Measurements from ENCODE around the gene PMIS2.
A peak's percentile ranks its signal among the peaks of the same experiment; 100 is the strongest.
"Not testable (repeated sequence)": the region's sequence is repeated elsewhere in the genome, so short reads cannot be mapped to it uniquely, and the experiment has no call there.

Gene PMIS2

DNA sequence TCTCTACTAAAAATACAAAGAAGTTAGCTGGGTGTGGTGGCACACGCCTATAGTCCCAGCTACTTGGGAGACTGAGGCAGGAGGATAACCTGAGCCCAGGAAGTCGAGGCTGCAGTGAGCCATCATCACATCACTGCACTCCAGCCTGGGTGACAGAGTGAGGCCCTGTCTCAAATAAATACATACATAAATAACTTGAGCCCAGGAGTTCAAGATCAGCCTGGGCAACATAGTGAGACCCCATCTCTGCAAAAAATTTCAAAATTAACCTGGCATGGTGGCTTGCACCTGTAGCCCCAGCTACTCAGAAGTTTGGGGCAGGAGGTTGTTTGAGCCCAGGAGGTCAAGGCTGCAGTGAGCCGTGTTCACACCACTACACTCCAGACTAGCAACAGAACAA, 9.1 kb downstream of the PMIS2 start:
- H3K4me1 Mint-ChIP-seq (ENCODE audit: low read depth); H3K4me3 Mint-ChIP-seq; H3K27me3 Mint-ChIP-seq; H3K27ac Mint-ChIP-seq; DNase-seq; H3K9me3 Mint-ChIP-seq; H3K36me3 Mint-ChIP-seq (ENCODE audit: low read depth): not testable (repeated sequence)

DNA sequence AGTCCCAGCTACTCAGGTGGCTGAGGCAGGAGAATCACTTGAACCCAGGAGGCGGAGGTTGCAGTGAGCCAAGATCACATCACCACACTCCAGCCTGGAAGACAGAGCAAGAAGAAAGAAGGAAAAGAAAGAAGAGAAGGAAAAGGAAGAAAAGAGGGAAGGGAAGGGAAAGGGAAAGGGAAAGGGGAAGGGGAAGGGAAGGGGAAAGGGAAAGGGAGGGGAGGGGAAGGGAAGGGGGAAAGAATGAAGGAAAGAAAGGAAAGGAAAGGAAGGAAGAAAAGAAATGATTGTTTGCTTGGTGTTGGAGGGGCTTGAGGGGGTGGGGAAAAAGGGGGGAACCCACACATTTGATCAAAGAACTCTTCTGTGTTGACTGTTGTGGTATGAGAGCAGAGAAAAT, 10.0 kb downstream of the PMIS2 start:
- Mint-ChIP-seq H3K27ac (no peak overlapping the region), H3K4me3 (no peak overlapping the region), H3K36me3 (ENCODE audit: low read depth) (no peaks in the 10 kb centered on the region), H3K4me1 (ENCODE audit: low read depth) (peaks cover 3% of the 10 kb centered on the region), H3K9me3 (no peaks in the 10 kb centered on the region), H3K27me3 (peaks cover 5% of the 10 kb centered on the region)
- DNase-seq = no peak

DNA sequence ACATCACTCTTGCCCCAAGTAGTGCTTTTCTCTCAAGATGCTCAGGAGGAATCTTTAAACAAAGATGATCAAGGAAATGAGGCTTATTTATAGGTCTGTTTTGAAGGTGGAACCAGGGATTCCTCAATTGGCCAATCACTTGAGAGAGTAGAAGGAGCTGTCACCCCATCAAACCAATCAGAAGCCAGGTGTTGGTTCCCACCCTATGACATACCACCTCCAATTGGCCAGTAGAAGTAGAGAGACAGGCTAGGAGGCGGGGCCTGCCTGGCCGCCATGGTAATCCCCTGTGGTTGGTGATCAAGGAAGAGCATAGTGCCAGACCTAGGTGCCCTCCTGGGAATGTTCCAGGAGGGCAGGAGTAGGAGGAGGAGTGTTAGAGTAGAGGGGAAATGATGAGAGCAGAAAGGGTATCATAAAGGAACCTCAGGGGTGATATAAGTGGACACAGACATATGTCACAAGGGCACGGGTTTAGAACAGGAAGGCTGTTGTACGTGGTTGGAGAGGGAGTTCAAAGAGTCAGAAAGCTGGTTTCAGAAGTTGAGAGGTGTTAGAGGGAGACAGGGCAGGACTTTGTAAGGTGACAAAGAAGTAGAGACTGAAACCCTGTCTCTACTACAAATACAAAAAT, 10.5 kb downstream of the PMIS2 start:
- Mint-ChIP-seq H3K4me3 (no peak overlapping the region), H3K4me1 (ENCODE audit: low read depth) (peaks cover 3% of the 10 kb centered on the region), H3K27ac (no peak overlapping the region), H3K9me3 (no peaks in the 10 kb centered on the region), H3K36me3 (ENCODE audit: low read depth) (no peaks in the 10 kb centered on the region), H3K27me3 (peaks cover 5% of the 10 kb centered on the region)
- no peak for DNase-seq

DNA sequence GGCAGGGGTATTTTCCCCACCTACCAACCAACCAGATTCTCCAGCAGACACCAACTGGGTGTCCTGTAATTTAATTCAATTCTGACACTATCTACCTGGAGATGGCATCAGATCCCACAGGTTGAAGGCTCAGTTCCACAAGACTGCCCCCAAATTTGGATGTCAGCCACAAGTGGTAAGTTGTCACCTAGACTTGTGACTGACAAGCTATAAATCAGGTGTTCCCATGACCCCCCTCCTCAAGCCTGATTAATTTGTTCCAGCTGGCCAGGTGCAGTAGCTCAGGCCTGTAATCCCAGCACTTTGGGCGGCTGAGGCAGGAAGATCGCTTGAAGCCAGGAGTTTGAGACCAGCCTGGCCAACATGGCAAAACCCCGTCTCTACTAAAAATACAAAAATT, 16.0 kb downstream of the PMIS2 start:
- H3K4me1 Mint-ChIP-seq (ENCODE audit: low read depth) = no peaks in the 10 kb centered on the region
- no peak overlapping the region for H3K27ac Mint-ChIP-seq
- H3K9me3 Mint-ChIP-seq = no peaks in the 10 kb centered on the region
- DNase-seq = no peak
- H3K27me3 Mint-ChIP-seq = no peaks in the 10 kb centered on the region
- H3K4me3 Mint-ChIP-seq = no peak overlapping the region
- no peaks in the 10 kb centered on the region for H3K36me3 Mint-ChIP-seq (ENCODE audit: low read depth)

DNA sequence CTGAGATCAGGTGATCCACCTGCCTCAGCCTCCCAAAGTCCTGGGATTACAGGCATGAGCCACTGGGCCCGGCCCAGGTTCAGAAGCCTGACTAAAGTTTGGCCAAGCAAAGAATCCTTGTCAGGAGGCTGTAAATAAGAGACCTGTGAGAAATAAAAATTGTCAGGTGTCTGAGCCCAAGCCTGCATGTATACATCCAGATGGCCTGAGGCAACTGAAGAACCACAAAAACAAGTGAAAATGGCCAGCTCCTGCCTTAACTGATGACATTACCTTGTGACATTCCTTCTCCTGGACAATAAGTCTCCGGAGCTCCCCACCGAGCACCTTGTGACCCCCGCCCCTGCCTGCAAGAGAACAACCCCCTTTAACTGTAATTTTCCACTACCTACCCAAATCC, 18.5 kb downstream of the PMIS2 start:
- H3K27ac Mint-ChIP-seq; H3K36me3 Mint-ChIP-seq (ENCODE audit: low read depth); H3K4me1 Mint-ChIP-seq (ENCODE audit: low read depth); H3K4me3 Mint-ChIP-seq; H3K27me3 Mint-ChIP-seq; DNase-seq: not testable (repeated sequence)
- peaks cover 13% of the 10 kb centered on the region for H3K9me3 Mint-ChIP-seq

DNA sequence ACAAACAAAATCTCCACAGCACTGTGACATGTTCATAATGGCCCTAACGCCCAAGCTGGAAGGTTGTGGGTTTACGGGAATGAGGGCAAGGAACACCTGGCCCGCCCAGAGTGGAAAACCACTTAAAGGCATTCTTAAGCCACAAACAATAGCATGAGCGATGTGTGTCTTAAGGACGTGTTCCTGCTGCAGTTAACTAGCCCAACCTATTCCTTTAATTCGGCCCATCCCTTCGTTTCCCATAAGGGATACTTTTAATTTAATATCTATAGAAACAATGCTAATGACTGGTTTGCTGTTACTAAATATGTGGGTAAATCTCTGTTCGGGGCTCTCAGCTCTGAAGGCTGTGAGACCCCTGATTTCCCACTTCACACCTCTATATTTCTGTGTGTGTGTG, 21.2 kb downstream of the PMIS2 start:
- Mint-ChIP-seq H3K9me3 (peaks cover 13% of the 10 kb centered on the region), H3K4me1 (ENCODE audit: low read depth) (peaks cover 18% of the 10 kb centered on the region)
- H3K27ac Mint-ChIP-seq; H3K27me3 Mint-ChIP-seq; H3K36me3 Mint-ChIP-seq (ENCODE audit: low read depth); DNase-seq; H3K4me3 Mint-ChIP-seq: not testable (repeated sequence)

DNA sequence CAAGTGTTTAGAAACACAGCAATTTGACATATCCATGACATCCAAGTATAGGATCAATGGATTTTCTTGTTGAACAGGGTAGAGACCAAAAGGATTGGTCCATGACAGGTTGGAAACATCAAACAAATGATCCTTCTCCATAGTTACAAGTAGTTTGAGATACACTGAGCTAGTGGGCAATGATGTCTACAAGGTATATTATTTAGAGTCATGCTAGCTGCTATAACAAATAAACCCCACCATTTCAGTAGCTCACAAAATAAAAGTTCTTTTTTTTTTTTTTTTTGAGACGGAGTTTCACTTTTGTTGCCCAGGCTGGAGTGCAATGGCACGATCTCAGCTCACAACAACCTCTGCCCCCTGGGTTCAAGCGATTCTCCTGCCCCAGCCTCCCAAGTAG, 21.7 kb downstream of the PMIS2 start:
- H3K36me3 Mint-ChIP-seq (ENCODE audit: low read depth) = no peaks in the 10 kb centered on the region
- no peak overlapping the region for H3K27ac Mint-ChIP-seq
- no peak for DNase-seq
- no peaks in the 10 kb centered on the region for H3K27me3 Mint-ChIP-seq
- H3K4me3 Mint-ChIP-seq = no peak overlapping the region
- peaks cover 22% of the 10 kb centered on the region for H3K4me1 Mint-ChIP-seq (ENCODE audit: low read depth)
- peaks cover 13% of the 10 kb centered on the region for H3K9me3 Mint-ChIP-seq

DNA sequence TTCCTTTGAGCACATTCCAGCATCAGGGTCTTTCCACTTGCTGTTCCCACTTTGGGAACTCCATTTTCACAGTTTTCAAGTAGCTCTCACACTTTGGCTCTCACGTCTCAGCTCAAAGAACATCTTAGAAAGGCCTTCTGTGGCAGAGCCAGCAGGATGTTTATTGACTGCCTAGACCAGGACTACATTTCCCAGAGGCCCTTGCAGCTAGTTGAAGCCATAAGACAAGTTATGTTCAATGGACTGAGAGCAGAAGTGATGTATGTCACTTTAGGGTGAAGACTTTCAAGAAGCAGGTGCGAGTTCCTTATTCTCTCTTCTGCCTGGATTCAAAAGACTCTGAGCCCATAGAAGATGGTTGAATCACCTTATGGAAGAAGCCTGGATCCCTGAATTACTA, 22.3 kb downstream of the PMIS2 start:
- no peak overlapping the region for H3K4me3 Mint-ChIP-seq
- peaks cover 13% of the 10 kb centered on the region for H3K9me3 Mint-ChIP-seq
- peaks cover 2% of the 10 kb centered on the region for H3K36me3 Mint-ChIP-seq (ENCODE audit: low read depth)
- no peak for DNase-seq
- H3K4me1 Mint-ChIP-seq (ENCODE audit: low read depth) = peaks cover 23% of the 10 kb centered on the region
- H3K27ac Mint-ChIP-seq = no peak overlapping the region
- H3K27me3 Mint-ChIP-seq = no peaks in the 10 kb centered on the region

DNA sequence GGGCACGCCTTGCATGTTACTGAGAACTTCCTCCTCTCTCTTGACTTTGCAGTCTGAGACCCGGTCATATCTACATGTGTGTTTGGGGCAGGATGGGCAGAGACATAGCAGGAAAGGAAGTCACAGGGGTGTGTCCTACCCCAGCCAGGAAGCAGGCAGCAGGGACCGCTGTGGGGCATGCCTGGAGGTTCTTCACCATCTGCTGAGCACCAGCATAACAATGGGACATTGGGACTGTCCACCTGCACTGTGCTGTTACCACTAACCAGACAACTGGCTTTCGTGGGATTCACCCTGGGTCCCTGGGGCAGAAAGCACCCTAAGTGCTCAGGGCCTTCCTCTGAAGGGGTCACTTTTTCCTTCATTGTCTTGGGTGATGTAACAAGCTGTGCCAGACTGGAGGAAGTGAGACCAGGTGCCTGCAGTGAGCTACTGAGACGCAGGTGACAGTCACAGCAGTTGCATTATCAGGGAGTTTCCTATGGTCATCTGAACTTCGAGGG, 23.9 kb downstream of the PMIS2 start:
- H3K27me3 Mint-ChIP-seq = no peaks in the 10 kb centered on the region
- peaks cover 8% of the 10 kb centered on the region for H3K36me3 Mint-ChIP-seq (ENCODE audit: low read depth)
- peak; percentile 53 for DNase-seq
- H3K4me1 Mint-ChIP-seq (ENCODE audit: low read depth) = peaks cover 31% of the 10 kb centered on the region
- peaks cover 13% of the 10 kb centered on the region for H3K9me3 Mint-ChIP-seq
- H3K27ac Mint-ChIP-seq = peak overlapping the region; percentile 76
- H3K4me3 Mint-ChIP-seq = no peak overlapping the region

DNA sequence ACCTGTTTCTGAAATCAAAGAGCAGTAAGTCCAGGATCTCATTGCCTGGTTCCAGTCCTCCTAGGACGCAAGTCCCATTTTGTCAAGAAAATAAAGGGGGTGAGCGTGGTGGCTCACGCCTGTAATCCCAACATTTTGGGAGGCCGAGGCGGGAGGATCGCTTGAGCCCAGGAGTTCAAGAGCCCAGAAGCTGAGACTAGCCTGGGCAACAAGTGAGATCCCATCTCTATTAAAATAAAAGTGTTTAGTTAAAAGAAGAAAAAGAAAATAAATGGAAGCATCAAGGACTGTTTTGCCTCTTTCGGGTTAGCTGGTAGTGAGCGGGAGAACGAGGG, 26.2 kb downstream of the PMIS2 start:
- Mint-ChIP-seq H3K36me3 (ENCODE audit: low read depth) (peaks cover 28% of the 10 kb centered on the region), H3K27ac (peak overlapping the region; percentile 95), H3K9me3 (peaks cover 12% of the 10 kb centered on the region), H3K4me1 (ENCODE audit: low read depth) (peaks cover 31% of the 10 kb centered on the region), H3K27me3 (no peaks in the 10 kb centered on the region), H3K4me3 (peak overlapping the region; percentile 89)
- no peak for DNase-seq

DNA sequence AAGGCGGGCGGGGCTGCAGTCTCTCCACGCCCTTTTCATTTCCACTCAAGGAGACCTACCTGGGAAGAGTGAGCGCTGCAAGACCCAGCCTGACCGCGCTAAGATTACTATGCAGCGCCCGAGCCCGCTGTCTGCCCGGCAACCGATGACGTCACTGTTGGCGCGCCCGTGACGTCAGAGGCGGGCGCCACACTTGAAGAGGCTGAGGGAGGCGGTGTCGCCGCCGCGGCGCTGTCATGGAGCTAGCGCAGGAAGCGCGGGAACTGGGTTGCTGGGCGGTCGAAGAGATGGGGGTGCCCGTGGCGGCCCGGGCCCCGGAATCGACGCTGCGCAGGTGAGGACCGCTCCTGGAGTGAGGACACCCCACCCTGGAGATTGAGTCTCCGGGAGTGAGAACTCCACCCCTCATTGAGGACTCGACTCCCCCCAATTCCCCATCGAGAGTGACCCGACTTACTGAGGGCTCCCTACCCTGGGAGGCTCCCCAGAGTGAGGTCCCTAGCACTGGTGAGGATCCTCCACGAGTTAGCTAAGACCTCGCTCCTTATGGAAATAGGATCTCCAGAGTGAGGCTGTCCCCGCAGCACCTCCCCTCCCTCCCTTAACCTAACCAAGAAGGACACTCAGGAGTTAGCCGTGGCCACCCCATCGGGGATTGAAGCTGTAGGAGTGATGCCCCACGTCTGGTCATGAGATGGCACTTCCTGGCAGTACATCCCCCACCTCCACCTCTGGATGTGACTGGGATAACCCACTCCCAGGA, 26.8 kb downstream of the PMIS2 start, which contains the start of gene HAUS5:
Gene HAUS5 (plus strand): TSS at position 177 of the 763 bp plus-strand sequence. CDS start 60 bp downstream, at position 237.
- Mint-ChIP-seq H3K27ac (peak within 1 kb of the TSS; percentile 95), H3K9me3 (peaks cover 8% of the 10 kb centered on the region), H3K4me3 (peak within 1 kb of the TSS; percentile 89), H3K27me3 (no peaks in the 10 kb centered on the region), H3K4me1 (ENCODE audit: low read depth) (peaks cover 31% of the 10 kb centered on the region), H3K36me3 (ENCODE audit: low read depth) (peaks cover 34% of the 10 kb centered on the region)
- peak; percentile 99 for DNase-seq

DNA sequence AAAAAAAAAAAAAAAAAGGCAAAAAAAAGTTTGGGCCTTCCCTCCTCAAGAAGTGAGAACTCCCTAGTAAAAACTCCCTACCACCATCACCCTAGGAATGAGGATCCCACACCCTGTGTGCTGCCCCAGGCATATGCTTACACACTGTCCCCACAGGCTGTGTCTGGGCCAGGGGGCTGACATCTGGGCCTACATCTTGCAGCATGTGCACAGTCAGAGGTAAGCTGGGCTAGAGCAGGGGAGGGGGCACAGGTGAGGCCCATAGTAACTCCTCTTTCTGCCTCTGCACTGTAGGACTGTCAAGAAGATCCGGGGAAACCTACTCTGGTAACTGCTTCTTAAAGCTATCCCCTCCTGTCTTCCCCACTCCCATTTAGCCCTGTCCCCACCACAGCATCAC, 27.6 kb downstream of the PMIS2 start:
- Mint-ChIP-seq H3K27ac (peak overlapping the region; percentile 95), H3K4me3 (peak overlapping the region; percentile 89), H3K27me3 (no peaks in the 10 kb centered on the region), H3K36me3 (ENCODE audit: low read depth) (peaks cover 41% of the 10 kb centered on the region), H3K9me3 (peaks cover 3% of the 10 kb centered on the region), H3K4me1 (ENCODE audit: low read depth) (peaks cover 31% of the 10 kb centered on the region)
- no peak for DNase-seq

DNA sequence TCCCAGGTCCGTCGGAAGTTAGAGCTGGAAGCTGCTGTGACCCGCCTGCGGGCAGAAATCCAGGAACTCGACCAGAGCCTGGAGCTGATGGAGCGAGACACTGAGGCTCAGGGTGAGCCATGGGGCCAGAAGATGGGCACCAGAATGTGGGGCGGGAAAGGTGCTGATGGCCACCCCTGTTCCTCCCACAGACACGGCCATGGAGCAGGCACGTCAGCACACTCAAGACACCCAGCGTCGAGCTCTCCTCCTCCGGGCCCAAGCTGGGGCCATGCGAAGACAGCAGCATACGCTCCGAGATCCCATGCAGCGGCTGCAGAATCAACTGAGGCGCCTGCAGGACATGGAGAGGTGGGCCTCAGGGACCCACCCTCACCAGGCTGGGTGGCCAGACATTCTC, 29.1 kb downstream of the PMIS2 start:
- peaks cover 53% of the 10 kb centered on the region for H3K36me3 Mint-ChIP-seq (ENCODE audit: low read depth)
- DNase-seq = no peak
- peaks cover 23% of the 10 kb centered on the region for H3K4me1 Mint-ChIP-seq (ENCODE audit: low read depth)
- H3K27me3 Mint-ChIP-seq = no peaks in the 10 kb centered on the region
- no peak overlapping the region for H3K27ac Mint-ChIP-seq
- no peaks in the 10 kb centered on the region for H3K9me3 Mint-ChIP-seq
- H3K4me3 Mint-ChIP-seq = no peak overlapping the region

DNA sequence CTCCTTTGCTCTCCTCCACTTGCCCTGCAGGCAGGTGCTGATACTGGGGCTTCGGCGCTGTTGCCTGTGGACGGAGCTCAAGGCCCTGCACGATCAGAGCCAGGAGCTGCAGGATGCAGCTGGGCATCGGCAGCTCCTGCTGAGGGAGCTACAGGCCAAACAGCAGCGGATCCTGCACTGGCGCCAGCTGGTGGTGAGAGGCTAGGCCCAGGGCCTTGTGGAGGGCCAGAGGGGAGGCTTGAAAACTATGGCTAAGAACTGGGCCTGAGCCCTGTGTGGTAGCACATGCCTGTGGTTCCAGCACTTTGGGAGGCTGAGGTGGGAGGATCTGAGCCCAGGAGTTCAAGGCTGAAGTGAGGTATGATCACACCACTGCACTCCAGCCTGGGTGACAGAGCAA, 32.9 kb downstream of the PMIS2 start:
- Mint-ChIP-seq H3K9me3 (no peaks in the 10 kb centered on the region), H3K4me3 (no peak overlapping the region), H3K4me1 (ENCODE audit: low read depth) (peaks cover 2% of the 10 kb centered on the region), H3K27me3 (no peaks in the 10 kb centered on the region), H3K27ac (no peak overlapping the region), H3K36me3 (ENCODE audit: low read depth) (peaks cover 86% of the 10 kb centered on the region)
- no peak for DNase-seq

DNA sequence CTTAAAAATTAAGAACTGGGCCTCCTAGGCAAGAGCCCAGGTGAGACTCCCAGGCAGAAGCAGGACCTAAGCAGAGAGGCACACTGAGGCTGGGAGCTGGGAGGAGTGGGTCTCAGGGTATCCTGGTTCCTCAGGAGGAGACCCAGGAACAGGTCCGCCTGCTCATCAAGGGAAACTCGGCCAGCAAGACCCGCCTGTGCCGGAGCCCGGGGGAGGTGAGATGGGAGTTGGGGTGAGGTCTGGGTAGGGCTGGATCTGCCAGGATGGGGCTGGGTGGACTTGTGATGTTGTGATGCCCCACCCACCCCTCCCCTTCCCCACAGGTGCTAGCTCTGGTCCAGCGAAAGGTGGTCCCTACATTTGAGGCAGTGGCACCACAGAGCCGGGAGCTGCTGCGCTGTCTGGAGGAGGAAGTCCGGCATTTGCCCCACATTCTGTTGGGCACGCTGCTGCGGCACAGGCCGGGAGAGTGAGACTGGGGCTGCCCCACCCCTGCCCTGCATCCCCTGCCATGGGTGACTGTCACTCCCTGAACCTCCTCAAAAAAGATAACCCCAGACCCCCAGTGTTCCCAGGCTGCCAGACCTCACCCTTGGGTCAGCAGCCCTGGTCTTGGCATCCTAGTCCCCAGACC, 33.4 kb downstream of the PMIS2 start:
- Mint-ChIP-seq H3K4me3 (no peak overlapping the region), H3K27me3 (no peaks in the 10 kb centered on the region), H3K9me3 (no peaks in the 10 kb centered on the region), H3K27ac (no peak overlapping the region), H3K36me3 (ENCODE audit: low read depth) (peaks cover 85% of the 10 kb centered on the region), H3K4me1 (ENCODE audit: low read depth) (no peaks in the 10 kb centered on the region)
- DNase-seq = no peak

All from activated T-cell treated with anti-CD3 and anti-CD28 coated beads, Interleukin-2, amount 50 U/mL, for 24 hours (primary cell).